HG02938 (cell line): Measurements from ENCODE around the gene KRT86.
"Not testable (repeated sequence)": the region's sequence is repeated elsewhere in the genome, so short reads cannot be mapped to it uniquely, and the experiment has no call there.

ENCODE experiments used
- ATAC-seq: cut with Tn5 transposase; IDR thresholded peaks from one replicate; pipeline ENCODE4 v1.9.1; 2021; ENCODE audit warnings: mild to moderate bottlenecking, moderate library complexity; ENCODE audit not compliant: unreplicated experiment

The KRT86 gene

GRCh38 chr12:52251367-52252051 is 22.9 kb upstream of the KRT86 start:
- ATAC-seq, result no peak

- ATAC-seq, result not testable (repeated sequence)
Observed at GRCh38 chr12:52252175-52252615, 22.2 kb upstream of the KRT86 start.

GRCh38 chr12:52252728-52253343 is 21.6 kb upstream of the KRT86 start:
- no peak for ATAC-seq

- ATAC-seq, result no peak
Observed at GRCh38 chr12:52253391-52254179, 20.9 kb upstream of the KRT86 start.

- no peak for ATAC-seq
Observed at GRCh38 chr12:52254180-52254964, 20.1 kb upstream of the KRT86 start.

GRCh38 chr12:52254965-52255751 is 19.3 kb upstream of the KRT86 start:
- ATAC-seq, result no peak

GRCh38 chr12:52255926-52256583 is 18.4 kb upstream of the KRT86 start:
- ATAC-seq, result no peak

GRCh38 chr12:52256584-52256935 is 17.9 kb upstream of the KRT86 start:
- no peak for ATAC-seq

GRCh38 chr12:52257074-52257551 is 17.3 kb upstream of the KRT86 start:
- ATAC-seq, result no peak

- not testable (repeated sequence) for ATAC-seq
Observed at GRCh38 chr12:52257922-52258321, 16.5 kb upstream of the KRT86 start.

GRCh38 chr12:52258335-52258901 is 16.0 kb upstream of the KRT86 start:
- ATAC-seq, result no peak

- no peak for ATAC-seq
Observed at GRCh38 chr12:52259657-52260243, 14.7 kb upstream of the KRT86 start.

GRCh38 chr12:52260361-52261207 is 13.9 kb upstream of the KRT86 start:
- no peak for ATAC-seq

- no peak for ATAC-seq
Observed at GRCh38 chr12:52261208-52261484, 13.3 kb upstream of the KRT86 start.

- no peak for ATAC-seq
Observed at GRCh38 chr12:52262286-52262685, 12.2 kb upstream of the KRT86 start.

- ATAC-seq, result no peak
Observed at GRCh38 chr12:52263761-52264434, 10.5 kb upstream of the KRT86 start.

- no peak for ATAC-seq
Observed at GRCh38 chr12:52264435-52264825, 10.0 kb upstream of the KRT86 start.

GRCh38 chr12:52266514-52266913 is 7.9 kb upstream of the KRT86 start:
- ATAC-seq, result no peak
